GM08714 (cell line): ENCODE results near the gene PXDN.

Experiments
- H3K4me3 ChIP-seq: fragments of 200-500 bp; sonication (Bioruptor generic); 2 replicates; pipeline ENCODE4 v1.5.1; 2014; ENCODE audit warnings: mild to moderate bottlenecking, low read length, inconsistent platforms
- ZNF274 ChIP-seq: IDR thresholded peaks from 2 replicates; pipeline ENCODE4 v1.6.1; 2012; ENCODE audit warnings: mild to moderate bottlenecking, low read depth, low read length

PXDN gene

DNA sequence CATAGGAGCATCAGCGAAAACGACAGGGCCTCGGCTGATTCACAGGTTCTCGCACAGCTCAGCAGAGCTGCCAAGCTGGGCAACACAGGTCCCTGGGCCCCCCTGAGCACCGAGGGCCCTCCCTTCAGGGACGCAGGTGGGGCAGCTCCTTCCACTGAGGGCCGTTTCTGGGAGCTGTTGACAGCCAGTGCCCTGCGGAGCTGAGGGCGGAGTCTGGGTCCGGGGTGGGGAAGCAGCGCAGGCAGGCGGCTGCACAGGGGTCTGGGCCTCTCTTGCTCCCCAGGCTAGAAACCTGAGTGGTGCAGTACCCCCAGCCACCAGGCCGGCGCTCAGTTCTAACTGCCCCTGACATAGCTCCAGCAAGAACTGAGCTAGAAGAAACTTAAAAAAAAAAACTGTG lies 65.7 kb downstream of the PXDN start:
- TF ChIP-seq ZNF274, result no peak
- H3K4me3 ChIP-seq, result no peak overlapping the region

DNA sequence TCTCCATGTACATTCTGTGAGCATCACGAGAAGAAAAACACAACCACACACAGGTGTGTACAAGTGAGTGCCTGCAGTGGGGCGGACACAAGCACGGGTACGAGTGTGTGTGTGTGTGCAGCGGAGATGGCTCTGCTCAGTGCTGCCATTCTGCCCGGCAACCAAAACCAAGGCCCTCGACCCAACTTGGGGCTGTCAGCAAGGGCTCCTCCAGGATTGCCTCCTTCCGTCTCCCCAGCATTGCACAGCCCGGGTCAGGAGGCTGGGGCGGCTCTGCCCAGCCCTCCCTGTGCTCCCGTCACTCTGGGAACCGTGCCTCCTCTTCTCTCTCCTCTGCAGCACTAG lies 66.5 kb downstream of the PXDN start:
- H3K4me3 ChIP-seq, result no peak overlapping the region
- no peak for TF ChIP-seq ZNF274

DNA sequence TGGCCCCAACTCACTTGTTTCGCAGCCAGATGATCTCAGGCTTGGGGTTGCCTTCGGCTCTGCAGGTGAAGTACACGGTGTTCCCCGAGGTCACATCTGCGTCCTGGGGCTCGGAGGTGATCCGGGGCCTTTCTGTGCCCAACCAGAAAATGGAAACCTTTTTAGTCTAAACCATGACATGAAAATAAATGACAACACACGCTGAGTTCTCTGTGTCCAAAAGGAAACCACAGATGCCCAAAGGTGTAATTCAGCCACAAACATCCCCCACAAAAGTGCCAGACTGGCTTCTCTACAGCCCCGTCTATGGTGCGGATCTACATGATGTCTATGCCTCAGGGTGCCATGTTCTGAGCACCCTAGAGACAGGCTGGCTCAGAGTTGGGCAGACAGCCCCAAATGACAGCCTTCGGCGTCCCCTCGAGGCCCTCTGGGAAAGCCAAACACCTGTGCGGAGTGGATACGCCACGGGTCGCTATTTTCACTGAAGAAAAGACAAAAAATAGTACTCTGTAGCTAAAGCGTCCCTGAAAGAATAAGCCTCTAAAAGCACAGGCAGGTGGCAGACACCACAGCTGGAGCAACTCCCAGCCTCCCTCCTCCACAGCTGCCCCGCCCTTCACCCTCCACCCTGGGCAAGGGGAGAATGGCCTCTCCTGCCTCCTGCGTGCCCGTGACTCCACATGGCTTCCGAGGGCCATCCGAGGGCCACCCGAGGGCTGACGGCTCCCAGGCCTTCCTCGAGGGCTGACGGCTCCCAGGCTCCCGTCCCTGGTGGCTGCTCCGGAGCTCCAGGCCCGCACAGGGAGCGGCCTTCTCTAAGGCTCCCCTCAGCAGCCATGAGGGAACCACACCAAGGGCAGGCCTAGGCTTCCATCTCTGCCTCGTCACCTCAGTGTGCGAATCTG lies 67.1 kb downstream of the PXDN start:
- H3K4me3 ChIP-seq, result no peak overlapping the region
- no peak for TF ChIP-seq ZNF274

DNA sequence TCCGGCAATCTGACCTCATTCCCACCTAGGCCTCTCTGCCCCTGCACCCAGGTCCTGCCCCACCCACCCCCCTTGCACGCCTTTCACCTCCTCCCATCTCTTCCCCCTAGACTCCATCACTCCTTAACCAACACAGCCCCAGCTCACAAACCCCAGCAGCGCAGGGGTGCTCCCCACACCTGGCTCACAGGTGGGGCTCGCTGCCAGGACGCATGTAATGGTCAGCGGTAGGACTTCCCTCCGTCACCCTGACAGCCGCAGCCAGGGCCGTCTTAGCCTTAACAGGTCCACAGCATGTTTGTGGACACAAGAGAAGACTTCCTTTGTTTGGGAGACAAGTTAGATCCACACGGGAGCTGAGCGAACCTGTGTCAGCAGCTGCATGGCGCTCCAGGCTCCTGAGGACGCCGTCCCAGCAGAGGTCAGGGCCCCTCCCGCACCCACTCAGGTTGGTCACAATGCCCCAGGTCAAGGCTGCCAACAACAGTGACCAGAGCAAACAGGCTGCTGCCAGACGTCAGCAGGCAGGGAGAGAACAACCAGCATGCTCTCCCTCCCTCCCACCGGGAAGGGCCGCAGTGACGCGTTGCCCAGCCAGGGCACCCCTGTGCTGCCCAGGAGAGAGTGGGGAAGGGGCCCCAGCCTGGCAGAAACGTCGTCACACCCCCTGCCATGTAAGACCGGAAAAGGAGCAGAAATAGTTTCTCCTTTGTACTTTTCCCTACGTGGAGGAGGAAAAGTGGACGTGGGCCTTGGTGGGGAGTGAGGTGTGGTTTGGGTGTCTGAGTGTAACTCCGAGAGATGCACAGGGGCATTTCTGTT lies 68.0 kb downstream of the PXDN start:
- no peak for TF ChIP-seq ZNF274
- H3K4me3 ChIP-seq, result no peak overlapping the region

DNA sequence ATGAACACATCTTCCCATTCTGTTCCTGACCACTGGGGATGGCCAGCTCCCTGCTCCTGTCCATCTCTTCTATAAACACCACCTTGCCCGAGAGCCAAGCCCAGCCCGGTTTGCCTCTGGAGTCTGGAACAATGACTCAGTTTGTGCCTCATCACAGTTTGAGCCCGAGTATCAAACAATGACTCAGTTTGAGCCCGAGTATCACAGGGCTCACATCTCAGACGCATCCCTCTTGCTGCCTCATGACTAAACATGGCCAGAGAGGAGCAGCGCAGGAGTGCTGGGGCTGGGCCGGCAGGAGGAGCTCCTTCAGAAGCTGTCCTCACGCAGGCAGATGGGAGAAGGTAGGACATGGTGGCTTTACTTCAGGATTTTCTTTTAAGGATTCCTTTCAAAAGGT lies 68.7 kb downstream of the PXDN start:
- no peak for TF ChIP-seq ZNF274
- H3K4me3 ChIP-seq, result no peak overlapping the region

DNA sequence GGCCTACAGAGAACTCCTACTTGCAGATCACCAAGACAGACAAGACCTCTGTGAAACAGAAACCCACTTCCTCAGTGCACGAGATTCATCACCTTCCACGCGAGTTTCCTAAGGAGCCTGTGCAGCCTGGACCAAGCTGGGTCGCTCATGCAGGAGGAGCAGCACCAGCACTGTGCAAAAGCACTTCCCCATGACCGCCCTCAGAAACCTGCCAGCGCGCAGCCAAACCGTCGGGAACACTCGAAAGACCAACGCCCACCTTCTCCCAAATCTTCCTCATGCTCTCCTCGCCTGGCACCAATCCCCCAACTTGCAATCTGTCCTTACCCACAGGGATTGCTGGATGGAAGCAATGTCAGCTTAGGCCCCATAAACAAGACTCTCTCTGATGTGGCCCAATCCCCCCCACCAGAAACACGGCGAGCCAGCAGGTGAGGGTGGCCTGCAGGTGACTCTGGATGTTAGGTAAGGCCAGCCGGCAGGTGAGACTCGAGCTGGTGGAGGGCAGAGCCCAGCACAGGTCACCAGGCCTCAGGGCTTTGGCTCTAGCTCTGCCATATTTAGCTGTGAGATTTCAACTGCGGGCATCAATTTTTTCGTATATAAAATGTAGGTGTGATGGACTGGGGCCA lies 69.4 kb downstream of the PXDN start:
- TF ChIP-seq ZNF274, result no peak
- no peak overlapping the region for H3K4me3 ChIP-seq

DNA sequence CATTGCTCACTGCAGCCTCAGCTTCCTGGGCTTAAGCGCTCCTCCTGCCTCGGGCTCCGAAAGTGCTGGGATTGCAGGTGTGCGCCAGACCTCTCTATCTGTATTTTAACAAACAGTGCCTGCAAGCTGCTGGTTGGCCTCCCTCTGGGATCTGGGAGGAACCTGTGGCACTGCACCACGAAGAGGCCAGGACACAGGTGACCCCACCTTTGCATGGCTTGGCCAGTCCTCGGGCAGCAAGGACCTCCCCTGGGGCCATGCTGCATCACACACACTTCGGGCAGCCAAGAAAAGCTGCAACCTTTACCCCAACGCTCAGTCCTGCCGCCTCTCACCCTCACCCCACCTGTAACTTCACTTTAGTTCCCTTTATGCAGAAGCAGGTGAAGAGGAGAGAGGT lies 70.0 kb downstream of the PXDN start:
- H3K4me3 ChIP-seq, result no peak overlapping the region
- TF ChIP-seq ZNF274, result no peak

DNA sequence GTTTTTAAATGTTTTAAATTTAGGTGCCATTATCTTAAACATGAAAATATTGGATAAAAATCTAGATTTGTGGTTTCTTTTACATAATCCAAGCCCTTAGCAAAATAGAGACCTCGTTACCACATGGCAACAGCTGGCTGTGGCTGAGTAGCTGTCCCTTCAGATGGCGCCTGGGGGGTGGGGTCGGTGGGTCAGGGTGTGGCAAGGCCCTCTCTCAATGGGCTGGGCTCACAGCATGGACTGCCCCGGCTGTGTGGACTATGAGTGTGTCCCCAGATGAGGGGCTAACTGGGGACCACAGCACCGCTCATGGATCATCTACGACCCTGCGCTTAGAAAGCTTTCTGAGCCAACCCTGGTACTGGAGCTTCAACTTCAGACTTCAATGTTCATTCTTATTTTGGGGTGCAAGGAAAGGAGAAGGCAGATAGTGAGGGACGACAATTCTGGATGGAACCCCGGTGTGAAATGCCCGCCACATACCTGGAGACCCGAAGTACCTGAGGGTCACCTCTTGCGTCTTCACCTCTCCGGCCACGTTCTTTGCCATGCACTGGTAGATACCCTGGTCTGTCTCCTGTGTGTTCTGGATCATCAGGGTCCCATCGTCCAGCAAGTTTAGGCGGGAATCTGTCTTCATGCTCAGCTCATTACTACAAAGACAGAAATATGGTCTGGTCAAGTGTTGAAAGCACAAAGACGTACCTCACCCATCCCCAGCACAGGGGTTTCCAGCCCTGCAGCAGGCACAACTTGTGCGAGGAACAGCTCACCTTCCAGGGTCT lies 71.0 kb downstream of the PXDN start:
- no peak overlapping the region for H3K4me3 ChIP-seq
- no peak for TF ChIP-seq ZNF274

DNA sequence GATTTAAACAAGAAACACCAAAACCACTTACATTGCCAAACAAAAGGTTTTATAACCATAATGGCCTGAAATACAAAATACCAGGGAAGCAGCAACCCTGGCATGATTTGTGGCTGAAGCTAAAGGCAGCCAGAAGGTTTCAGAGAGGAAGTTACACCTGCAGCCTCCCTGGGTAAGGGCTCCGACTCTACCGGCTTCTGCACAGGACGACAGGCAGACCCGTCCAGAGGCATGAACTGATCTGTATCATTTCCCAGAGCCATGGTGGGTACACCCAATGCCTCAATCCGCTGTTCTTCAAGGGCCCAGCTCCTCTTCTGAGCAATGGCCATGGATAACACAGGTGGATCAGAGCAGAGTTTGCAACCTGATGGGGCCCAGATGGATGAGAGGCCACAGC lies 71.6 kb downstream of the PXDN start:
- no peak overlapping the region for H3K4me3 ChIP-seq
- TF ChIP-seq ZNF274, result no peak

DNA sequence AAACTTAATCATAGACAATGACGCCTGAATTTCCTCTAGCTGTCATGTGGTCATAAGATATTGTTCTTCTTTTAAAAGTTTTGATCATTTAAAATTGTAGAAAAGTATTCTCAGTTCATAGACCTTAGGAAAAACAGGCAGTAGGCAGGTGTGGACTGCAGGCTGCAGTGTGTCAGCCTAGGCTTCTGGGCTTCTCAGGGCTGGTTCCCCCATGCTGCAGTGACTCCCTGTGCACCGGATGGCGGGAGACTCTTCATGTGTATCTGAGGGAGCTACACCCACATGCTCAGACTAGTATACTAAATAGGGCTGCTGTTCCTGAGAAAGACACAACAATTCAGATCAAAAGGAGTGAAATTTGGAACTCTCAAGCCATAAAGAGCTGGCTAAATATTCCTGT lies 72.4 kb downstream of the PXDN start:
- no peak overlapping the region for H3K4me3 ChIP-seq
- no peak for TF ChIP-seq ZNF274

DNA sequence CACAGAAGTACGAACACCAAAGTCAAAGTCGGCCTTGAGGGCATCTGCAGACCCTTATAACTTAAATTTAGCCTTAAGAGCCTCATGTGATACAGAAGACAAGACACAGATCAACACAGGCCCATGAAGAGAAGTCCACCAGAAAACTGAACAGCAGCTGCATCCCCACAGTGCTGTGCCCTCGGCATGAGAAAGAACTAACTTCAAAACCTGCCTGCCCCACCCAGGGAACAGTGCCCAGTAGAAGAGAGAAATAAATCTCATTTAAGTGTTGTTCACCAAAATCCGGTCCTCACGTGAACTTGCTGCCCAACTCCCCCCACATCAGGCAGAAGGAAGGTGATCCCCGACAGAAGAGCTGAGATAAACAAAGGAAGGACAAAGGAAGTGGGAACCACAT lies 73.7 kb downstream of the PXDN start:
- H3K4me3 ChIP-seq, result no peak overlapping the region
- no peak for TF ChIP-seq ZNF274

DNA sequence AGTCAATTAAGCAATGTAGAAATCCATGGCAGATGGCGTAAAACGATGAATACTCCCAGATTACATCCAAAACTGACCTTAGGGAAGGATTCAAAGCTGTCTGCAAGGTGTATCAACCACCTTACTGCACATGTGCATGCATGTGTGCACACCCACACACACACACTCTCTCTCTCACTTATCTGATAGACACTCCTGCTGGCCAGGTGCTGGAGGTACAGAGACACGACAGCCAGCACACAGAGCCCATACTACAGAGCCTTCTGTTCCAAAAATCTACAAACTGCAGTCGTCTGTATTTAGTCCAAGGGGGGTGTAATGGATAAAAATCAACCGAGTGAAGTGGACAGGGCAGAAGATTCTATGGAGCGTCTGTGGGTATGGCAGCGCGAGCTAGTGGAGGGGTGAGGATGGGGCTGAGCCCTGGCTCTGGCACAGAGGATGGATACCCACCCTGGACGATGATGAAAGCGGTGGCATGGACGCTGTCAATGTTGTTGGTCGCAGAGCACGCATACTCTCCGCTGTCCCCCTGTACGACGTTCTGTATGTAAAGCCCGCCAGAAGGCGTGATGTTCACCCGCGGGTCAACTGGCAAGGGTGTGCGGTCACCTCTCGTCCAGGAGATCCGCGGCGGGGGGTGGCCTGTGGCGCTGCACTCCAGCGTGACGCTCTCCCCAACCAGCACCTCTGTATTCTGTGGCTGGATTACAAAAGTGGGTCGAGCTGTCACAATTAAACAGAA lies 78.4 kb downstream of the PXDN start:
- TF ChIP-seq ZNF274, result no peak
- H3K4me3 ChIP-seq, result no peak overlapping the region

DNA sequence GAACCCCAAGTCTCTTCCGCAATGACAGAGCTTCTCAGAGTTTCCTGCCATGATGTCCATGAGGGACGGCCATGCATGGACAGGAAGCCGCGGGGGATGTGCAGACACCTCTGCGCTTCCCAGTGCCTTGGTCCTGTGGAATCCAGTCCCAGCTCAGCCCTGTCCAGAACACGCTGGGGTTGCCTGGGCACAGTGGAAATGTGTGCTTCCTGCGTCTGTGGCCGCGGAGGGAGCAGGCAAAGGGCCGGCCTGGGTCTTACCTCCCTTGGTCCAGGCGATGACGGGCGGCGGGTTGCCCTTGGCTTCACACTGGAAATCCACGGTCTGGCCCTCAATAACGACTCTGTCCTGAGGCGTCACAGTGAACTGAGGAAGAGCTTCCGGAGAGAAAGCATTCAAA lies 79.6 kb downstream of the PXDN start:
- TF ChIP-seq ZNF274, result no peak
- no peak overlapping the region for H3K4me3 ChIP-seq
